IMR-90 (cell line): ENCODE results near the gene ATXN1. TPM values are rescaled to one million over a fixed set of nuclear protein-coding genes. Genes with fewer than 3 reads are reported as not detected.

ENCODE experiments used
- ATAC-seq: fragments of 200-7000 bp; cut with Tn5 transposase; 2 replicates; pipeline ENCODE4 v1.9.1; 2020; ENCODE audit warnings: low read depth, mild to moderate bottlenecking, moderate library complexity
- BruUV-seq: library from RNA; stranded (reverse); fragments of 400-500 nt; replicated peaks from 2 replicates; lab custom pipeline; 2021; lab: Mats Ljungman, UMichigan
- CTCF ChIA-PET: fragments of 300-600 bp; formaldehyde crosslinking; extraction: SDS; loops from one replicate; lab custom pipeline; 2021; ENCODE audit warnings: antibody characterized with exemption; lab: Yijun Ruan, JAX
- POLR2A ChIA-PET: fragments of 300-600 bp; sonication (Branson Sonifier 250); formaldehyde crosslinking; loops from one replicate; lab custom pipeline; 2022; ENCODE audit warnings: antibody characterized with exemption; ENCODE audit not compliant: unreplicated experiment; lab: Charles Lee
- DNase-seq: peaks from one replicate; pipeline ENCODE4 v3.0.0; 2013
- H2AFZ ChIP-seq: replicated peaks from 2 replicates; pipeline ENCODE3; 2013; ENCODE audit warnings: low read length, mild to moderate bottlenecking; ENCODE audit not compliant: poor library complexity
- H2AK5ac ChIP-seq: 2 replicates; pipeline ENCODE4 v1.6.1; 2013; ENCODE audit warnings: low read depth, low read length, inconsistent platforms
- H2AK9ac ChIP-seq: replicated peaks from 2 replicates; pipeline ENCODE3; 2013; ENCODE audit warnings: mild to moderate bottlenecking, low read depth, low read length, moderate library complexity; ENCODE audit not compliant: poor library complexity
- H2BK120ac ChIP-seq: 2 replicates; pipeline ENCODE4 v1.6.1; 2013; ENCODE audit warnings: low read depth, low read length, inconsistent platforms
- H2BK15ac ChIP-seq: 3 replicates; pipeline ENCODE4 v1.6.1; 2013; ENCODE audit warnings: low read depth, low read length, inconsistent platforms
- H2BK20ac ChIP-seq: 2 replicates; pipeline ENCODE4 v1.6.1; 2013; ENCODE audit warnings: low read depth, mild to moderate bottlenecking, inconsistent platforms, low read length, moderate library complexity
- H2BK5ac ChIP-seq: 2 replicates; pipeline ENCODE4 v1.6.1; 2013; ENCODE audit warnings: mild to moderate bottlenecking, low read depth, low read length, inconsistent platforms; ENCODE audit not compliant: poor library complexity, severe bottlenecking
- H3K14ac ChIP-seq: replicated peaks from 2 replicates; pipeline ENCODE4 v1.6.1; 2013; ENCODE audit warnings: low read depth, low read length, inconsistent platforms
- H3K18ac ChIP-seq: 2 replicates; pipeline ENCODE4 v1.6.1; 2013; ENCODE audit warnings: low read depth, low read length, control low read depth
- H3K23ac ChIP-seq: 2 replicates; pipeline ENCODE4 v1.6.1; 2013; ENCODE audit warnings: low read depth, low read length, inconsistent platforms
- H3K27ac ChIP-seq: 2 replicates; pipeline ENCODE4 v1.5.1; 2013; ENCODE audit warnings: mild to moderate bottlenecking, control low read depth, low read length; ENCODE audit not compliant: insufficient read depth
- H3K27me3 ChIP-seq: 2 replicates; pipeline ENCODE4 v1.6.1; 2013; ENCODE audit warnings: low read length; ENCODE audit not compliant: control insufficient read depth, insufficient read depth
- H3K36me3 ChIP-seq: 2 replicates; pipeline ENCODE4 v1.6.1; 2013; ENCODE audit warnings: low read length, mixed read lengths; ENCODE audit not compliant: control insufficient read depth, insufficient read depth
- H3K4ac ChIP-seq: 2 replicates; pipeline ENCODE4 v1.6.1; 2013; ENCODE audit warnings: low read depth, low read length, inconsistent platforms
- H3K4me1 ChIP-seq: 2 replicates; pipeline ENCODE4 v1.6.1; 2013; ENCODE audit warnings: low read length, mixed read lengths; ENCODE audit not compliant: control insufficient read depth, insufficient read depth
- H3K4me2 ChIP-seq: 2 replicates; pipeline ENCODE4 v1.6.1; 2013; ENCODE audit warnings: low read depth, mild to moderate bottlenecking, control low read depth, low read length, moderate library complexity
- H3K4me3 ChIP-seq: 2 replicates; pipeline ENCODE4 v1.5.1; 2013; ENCODE audit warnings: low read depth, mild to moderate bottlenecking, control low read depth, low read length, moderate library complexity; ENCODE audit not compliant: insufficient read depth
- H3K56ac ChIP-seq: 2 replicates; pipeline ENCODE4 v1.6.1; 2013; ENCODE audit warnings: low read length, inconsistent platforms; ENCODE audit not compliant: insufficient read depth; ENCODE audit errors: extremely low read depth
- H3K79me1 ChIP-seq, 2 experiments: 2 replicates each; pipeline ENCODE4 v1.6.1; 2013; ENCODE audit warnings: low read length in 2 of 2, inconsistent platforms in 1 of 2, low read depth in 1 of 2
- H3K9ac ChIP-seq: 2 replicates; pipeline ENCODE4 v1.6.1; 2013; ENCODE audit warnings: low read depth, low read length, control low read depth
- H3K9me1 ChIP-seq: 2 replicates; pipeline ENCODE4 v1.6.1; 2013; ENCODE audit warnings: low read length, inconsistent platforms; ENCODE audit not compliant: insufficient read depth
- H3K9me3 ChIP-seq: 2 replicates; pipeline ENCODE4 v1.6.1; 2013; ENCODE audit warnings: low read length; ENCODE audit not compliant: control insufficient read depth, insufficient read depth
- H4K20me1 ChIP-seq: 2 replicates; pipeline ENCODE4 v1.6.1; 2013; ENCODE audit warnings: low read length, inconsistent platforms; ENCODE audit not compliant: insufficient read depth
- H4K5ac ChIP-seq: 2 replicates; pipeline ENCODE4 v1.6.1; 2013; ENCODE audit warnings: mild to moderate bottlenecking, low read depth, low read length, control low read depth
- H4K8ac ChIP-seq, 2 experiments: 2 replicates each; pipeline ENCODE4 v1.6.1; 2013; ENCODE audit warnings: low read depth in 2 of 2, low read length in 2 of 2, control low read depth in 1 of 2, inconsistent platforms in 1 of 2
- H4K91ac ChIP-seq: 2 replicates; pipeline ENCODE4 v1.6.1; 2013; ENCODE audit warnings: low read depth, low read length, inconsistent platforms; ENCODE audit not compliant: insufficient read depth
- BHLHE40 ChIP-seq: fragments of 150-350 bp; IDR thresholded peaks from 2 replicates; pipeline ENCODE4 v1.6.1; 2016; ENCODE audit warnings: mild to moderate bottlenecking, low read depth, low read length
- CHD1 ChIP-seq: IDR thresholded peaks from 2 replicates; pipeline ENCODE4 v1.6.1; 2012; ENCODE audit warnings: low read depth, low read length, improper control_type of control experiment
- FOS ChIP-seq: fragments of 150-350 bp; IDR thresholded peaks from 2 replicates; pipeline ENCODE4 v1.6.1; 2016; ENCODE audit warnings: low read depth, low read length
- RAD21 ChIP-seq: IDR thresholded peaks from 2 replicates; pipeline ENCODE4 v1.6.1; 2012; ENCODE audit warnings: low read length, improper control_type of control experiment
- RCOR1 ChIP-seq: IDR thresholded peaks from 2 replicates; pipeline ENCODE4 v1.6.1; 2012; ENCODE audit warnings: mild to moderate bottlenecking, low read length, improper control_type of control experiment; ENCODE audit not compliant: insufficient replicate concordance
- RFX5 ChIP-seq: IDR thresholded peaks from 2 replicates; pipeline ENCODE4 v1.8.0; 2012; ENCODE audit warnings: low read depth, mild to moderate bottlenecking, low read length, moderate library complexity
- SMC3 ChIP-seq: fragments of 150-350 bp; IDR thresholded peaks from 2 replicates; pipeline ENCODE4 v1.6.1; 2016; ENCODE audit warnings: low read depth, mild to moderate bottlenecking, antibody characterized with exemption, low read length, moderate library complexity
- WGBS, 2 experiments: methylation state at CpG; one replicate each; pipeline versions ENCODE4 v1.1.5 to v1.1.7; 2013; ENCODE audit warnings: missing lambda C conversion rate in 2 of 2; ENCODE audit not compliant: insufficient read length in 1 of 2; ENCODE audit errors: extremely low coverage in 2 of 2; 5-methylcytosine and 5-hydroxymethylcytosine counted together
- dilution Hi-C: fragments of 300-500 bp; cut with HindIII; formaldehyde crosslinking; loops from one replicate; pipeline ENCODE4 v1.14.3; 2018; ENCODE audit warnings: low sequenced_read_pairs; ENCODE audit not compliant: unreplicated experiment
- in situ Hi-C: fragments of 300-500 bp; cut with MboI; formaldehyde crosslinking; loops from 3 replicates; pipeline ENCODE4 v1.14.3; 2019; ENCODE audit warnings: low sequenced_read_pairs, inconsistent platforms, mixed read lengths
- intact Hi-C: fragments of 100-400 bp; cut with micrococcal nuclease; formaldehyde crosslinking; loops from 2 replicates; pipeline ENCODE4 v1.10.0; 2022
- polyA plus RNA-seq, 3 experiments: library from polyadenylated mRNA; depleted of rRNA; stranded (reverse); fragments of >200 nt; gene quantifications; 2 replicates each; pipeline ENCODE4 v1.2.3, GENCODE V29; 2012; ENCODE audit warnings: low replicate concordance in 1 of 3
- total RNA-seq: library from RNA; depleted of rRNA; stranded (reverse); fragments of >200 nt; gene quantifications from 2 replicates; pipeline ENCODE4 v1.2.3, GENCODE V29; 2012
- TF ChIP-seq, protein P1 (sequence below): fragments of 150-350 bp; IDR thresholded peaks from 2 replicates; pipeline ENCODE4 v1.6.1; 2016; ENCODE audit warnings: low read depth, mild to moderate bottlenecking, low read length, moderate library complexity, borderline replicate concordance
- TF ChIP-seq, protein P2 (sequence below): fragments of 150-350 bp; IDR thresholded peaks from 2 replicates; pipeline ENCODE4 v1.6.1; 2017; ENCODE audit warnings: mild to moderate bottlenecking, antibody characterized with exemption, low read length, low read depth
- TF ChIP-seq, protein P3 (sequence below): conservative IDR thresholded peaks from 2 replicates; pipeline ENCODE4 v1.5.1; 2012; ENCODE audit warnings: mild to moderate bottlenecking, low read depth, low read length, improper control_type of control experiment

ATXN1 gene
- total and polyA plus RNA-seq, 2 of the 4 experiments (the other 2 are of a cell fraction): 7.3 to 11.1 TPM

DNA sequence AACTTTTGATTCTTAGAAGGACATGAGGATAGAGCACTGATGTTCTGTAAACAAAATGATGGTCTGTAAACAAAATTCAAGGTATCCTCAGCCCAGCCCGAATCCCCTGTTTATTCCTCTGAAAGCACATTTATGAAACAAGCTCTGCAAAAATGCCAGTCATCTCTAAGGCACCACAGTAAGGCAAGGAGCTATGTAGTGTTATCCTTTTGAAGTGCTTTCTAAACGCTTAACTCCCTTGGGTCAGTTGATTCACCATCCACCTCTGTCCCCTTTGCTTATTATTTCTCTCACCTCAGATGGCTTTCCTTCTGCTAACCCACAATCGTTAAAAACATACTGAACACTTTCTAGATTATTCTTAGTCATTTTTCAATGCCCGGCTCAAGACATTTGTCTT is 93.8 kb downstream of the ATXN1 start:
- Histone ChIP-seq H2BK15ac (no peak overlapping the region), H2AFZ (no peak overlapping the region), H3K36me3 (no peaks in the 10 kb centered on the region; the same call in 1 of the 2 replicates), H2BK20ac (no peak overlapping the region), H4K5ac (no peak overlapping the region), H4K91ac (no peak overlapping the region), H3K4me1 (peaks cover 6% of the 10 kb centered on the region), H2BK120ac (no peak overlapping the region), H2BK5ac (no peak overlapping the region), H3K27ac (no peak overlapping the region), H3K9me1 (peaks cover 6% of the 10 kb centered on the region), H4K20me1 (peaks cover 5% of the 10 kb centered on the region; the same call in 1 of the 2 replicates), H3K56ac (no peak overlapping the region), H2AK9ac (no peak overlapping the region), H3K4ac (no peak overlapping the region), H3K23ac (no peak overlapping the region), H3K4me3 (no peak overlapping the region), H3K27me3 (no peaks in the 10 kb centered on the region), H3K79me1 (peaks cover 33 to 36% of the 10 kb centered on the region in 2 experiments), H4K8ac (no peak overlapping the region), H3K4me2 (no peak overlapping the region), H3K18ac (no peak overlapping the region), H3K9me3 (no peaks in the 10 kb centered on the region), H3K14ac (no peak overlapping the region), H3K9ac (no peak overlapping the region), H2AK5ac (no peak overlapping the region)
- ChIA-PET POLR2A (interaction anchor here (0.6 kb wide), 1 partner anchor 24 kb away, joined by 9 read pairs; no protein-coding TSS in a partner anchor), CTCF (interaction anchor here (0.5 kb wide), 1 partner anchor 80 kb away, joined by 3 read pairs; no protein-coding TSS in a partner anchor)
- dilution Hi-C loops (no loop called here), intact Hi-C loops (no loop called here), in situ Hi-C loops (no loop called here)
- no TSS peak for BruUV-seq
- no peak for DNase-seq
- TF ChIP-seq RAD21: no peak
- no peak for TF ChIP-seq RFX5
- TF ChIP-seq, protein P1, sequence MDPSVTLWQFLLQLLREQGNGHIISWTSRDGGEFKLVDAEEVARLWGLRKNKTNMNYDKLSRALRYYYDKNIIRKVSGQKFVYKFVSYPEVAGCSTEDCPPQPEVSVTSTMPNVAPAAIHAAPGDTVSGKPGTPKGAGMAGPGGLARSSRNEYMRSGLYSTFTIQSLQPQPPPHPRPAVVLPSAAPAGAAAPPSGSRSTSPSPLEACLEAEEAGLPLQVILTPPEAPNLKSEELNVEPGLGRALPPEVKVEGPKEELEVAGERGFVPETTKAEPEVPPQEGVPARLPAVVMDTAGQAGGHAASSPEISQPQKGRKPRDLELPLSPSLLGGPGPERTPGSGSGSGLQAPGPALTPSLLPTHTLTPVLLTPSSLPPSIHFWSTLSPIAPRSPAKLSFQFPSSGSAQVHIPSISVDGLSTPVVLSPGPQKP: no peak
- no peak for TF ChIP-seq SMC3
- no peak for TF ChIP-seq BHLHE40
- no peak for TF ChIP-seq RCOR1
- TF ChIP-seq, protein P2, sequence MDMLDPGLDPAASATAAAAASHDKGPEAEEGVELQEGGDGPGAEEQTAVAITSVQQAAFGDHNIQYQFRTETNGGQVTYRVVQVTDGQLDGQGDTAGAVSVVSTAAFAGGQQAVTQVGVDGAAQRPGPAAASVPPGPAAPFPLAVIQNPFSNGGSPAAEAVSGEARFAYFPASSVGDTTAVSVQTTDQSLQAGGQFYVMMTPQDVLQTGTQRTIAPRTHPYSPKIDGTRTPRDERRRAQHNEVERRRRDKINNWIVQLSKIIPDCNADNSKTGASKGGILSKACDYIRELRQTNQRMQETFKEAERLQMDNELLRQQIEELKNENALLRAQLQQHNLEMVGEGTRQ: no peak
- TF ChIP-seq FOS: no peak
- TF ChIP-seq, protein P3, sequence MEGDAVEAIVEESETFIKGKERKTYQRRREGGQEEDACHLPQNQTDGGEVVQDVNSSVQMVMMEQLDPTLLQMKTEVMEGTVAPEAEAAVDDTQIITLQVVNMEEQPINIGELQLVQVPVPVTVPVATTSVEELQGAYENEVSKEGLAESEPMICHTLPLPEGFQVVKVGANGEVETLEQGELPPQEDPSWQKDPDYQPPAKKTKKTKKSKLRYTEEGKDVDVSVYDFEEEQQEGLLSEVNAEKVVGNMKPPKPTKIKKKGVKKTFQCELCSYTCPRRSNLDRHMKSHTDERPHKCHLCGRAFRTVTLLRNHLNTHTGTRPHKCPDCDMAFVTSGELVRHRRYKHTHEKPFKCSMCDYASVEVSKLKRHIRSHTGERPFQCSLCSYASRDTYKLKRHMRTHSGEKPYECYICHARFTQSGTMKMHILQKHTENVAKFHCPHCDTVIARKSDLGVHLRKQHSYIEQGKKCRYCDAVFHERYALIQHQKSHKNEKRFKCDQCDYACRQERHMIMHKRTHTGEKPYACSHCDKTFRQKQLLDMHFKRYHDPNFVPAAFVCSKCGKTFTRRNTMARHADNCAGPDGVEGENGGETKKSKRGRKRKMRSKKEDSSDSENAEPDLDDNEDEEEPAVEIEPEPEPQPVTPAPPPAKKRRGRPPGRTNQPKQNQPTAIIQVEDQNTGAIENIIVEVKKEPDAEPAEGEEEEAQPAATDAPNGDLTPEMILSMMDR: no peak
- no peak for TF ChIP-seq CHD1
- WGBS, 2 experiments: 71% methylated on average over 1 of the region's 4 CpGs; no CpG with 5 or more reads in 1 of the 2 experiments
- ATAC-seq: no peak
